GM12872 (cell line): ENCODE measurements around the gene CHL1.

Experiments
- TF ChIP-seq, protein P1 (sequence below): IDR thresholded peaks from 3 replicates; pipeline ENCODE4 v1.5.1; 2011; ENCODE audit warnings: low read depth, mild to moderate bottlenecking, low read length, moderate library complexity; ENCODE audit not compliant: insufficient read depth

The CHL1 gene

DNA sequence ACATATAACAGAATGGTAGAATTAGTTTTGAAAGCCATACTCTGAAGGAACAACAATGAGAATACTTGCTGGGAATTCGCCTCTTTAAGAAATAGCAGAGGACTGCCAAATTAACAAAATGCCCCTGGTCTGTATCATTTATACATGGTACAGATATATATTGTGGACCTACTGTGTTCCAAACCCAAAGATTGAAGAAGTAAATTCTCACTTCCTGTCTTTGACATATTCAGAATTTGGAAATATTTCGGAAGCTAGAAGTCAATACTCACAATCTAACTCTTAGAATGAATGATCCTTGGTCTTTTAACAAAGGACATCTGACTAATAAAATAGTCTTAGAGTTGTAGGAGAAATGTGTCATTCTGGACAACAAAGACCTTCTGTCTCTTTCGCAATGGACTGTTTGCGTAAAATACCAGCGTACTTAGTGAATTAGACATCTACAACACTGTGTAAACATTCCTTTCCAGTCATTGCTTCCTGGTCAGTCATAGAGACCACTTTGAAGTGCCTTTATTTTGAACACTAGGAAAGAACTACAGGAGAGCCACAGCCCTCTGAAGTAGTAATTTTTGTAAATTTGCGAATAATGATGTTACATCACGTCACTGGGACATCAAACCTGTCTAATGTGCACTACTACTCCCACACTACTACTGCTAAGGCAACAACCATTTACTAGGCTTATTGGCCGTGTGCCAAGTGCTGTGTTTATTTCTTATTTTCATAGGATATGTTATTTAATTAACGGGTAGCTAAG lies 68.0 kb downstream of the CHL1 start:
- TF ChIP-seq, protein P1, sequence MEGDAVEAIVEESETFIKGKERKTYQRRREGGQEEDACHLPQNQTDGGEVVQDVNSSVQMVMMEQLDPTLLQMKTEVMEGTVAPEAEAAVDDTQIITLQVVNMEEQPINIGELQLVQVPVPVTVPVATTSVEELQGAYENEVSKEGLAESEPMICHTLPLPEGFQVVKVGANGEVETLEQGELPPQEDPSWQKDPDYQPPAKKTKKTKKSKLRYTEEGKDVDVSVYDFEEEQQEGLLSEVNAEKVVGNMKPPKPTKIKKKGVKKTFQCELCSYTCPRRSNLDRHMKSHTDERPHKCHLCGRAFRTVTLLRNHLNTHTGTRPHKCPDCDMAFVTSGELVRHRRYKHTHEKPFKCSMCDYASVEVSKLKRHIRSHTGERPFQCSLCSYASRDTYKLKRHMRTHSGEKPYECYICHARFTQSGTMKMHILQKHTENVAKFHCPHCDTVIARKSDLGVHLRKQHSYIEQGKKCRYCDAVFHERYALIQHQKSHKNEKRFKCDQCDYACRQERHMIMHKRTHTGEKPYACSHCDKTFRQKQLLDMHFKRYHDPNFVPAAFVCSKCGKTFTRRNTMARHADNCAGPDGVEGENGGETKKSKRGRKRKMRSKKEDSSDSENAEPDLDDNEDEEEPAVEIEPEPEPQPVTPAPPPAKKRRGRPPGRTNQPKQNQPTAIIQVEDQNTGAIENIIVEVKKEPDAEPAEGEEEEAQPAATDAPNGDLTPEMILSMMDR = no peak

DNA sequence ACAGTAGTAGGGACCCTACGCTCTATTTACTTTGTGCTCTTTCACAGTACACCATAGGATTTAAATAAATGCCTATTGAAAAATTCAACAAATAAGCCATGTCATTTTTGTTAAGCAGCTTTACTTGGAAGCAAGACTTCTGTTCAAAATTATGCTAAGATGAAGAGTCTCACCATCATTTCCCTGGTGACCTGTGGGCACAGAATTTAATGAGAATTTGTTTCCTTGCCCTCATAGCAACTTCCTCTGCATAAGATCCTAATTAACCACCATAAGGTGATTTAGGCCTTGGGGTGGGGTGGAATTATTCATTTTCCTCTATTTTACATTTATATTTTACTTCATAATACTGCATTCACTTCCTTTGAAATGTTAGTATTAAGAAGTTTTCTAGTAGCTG lies 70.5 kb downstream of the CHL1 start:
- TF ChIP-seq, protein P1 = no peak

DNA sequence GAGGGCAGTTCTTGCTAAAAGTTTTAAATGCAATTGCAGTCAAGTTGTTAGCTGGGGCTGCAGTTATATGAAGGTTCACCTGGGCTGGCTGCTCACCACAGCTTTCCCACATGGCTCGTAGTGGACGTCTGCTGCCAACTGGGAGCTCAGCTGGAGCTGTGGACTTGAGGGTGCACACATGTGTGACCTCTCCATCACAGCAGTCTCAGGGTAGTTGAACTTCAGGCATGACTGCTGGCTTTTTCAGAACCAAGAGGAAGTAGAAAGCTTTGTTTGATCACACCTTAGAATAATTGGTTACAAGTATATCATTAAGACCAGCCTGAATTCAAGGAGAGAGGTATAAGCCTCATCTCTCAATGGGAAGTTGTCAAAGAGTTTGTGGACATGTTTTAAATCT lies 74.1 kb downstream of the CHL1 start:
- TF ChIP-seq, protein P1 = no peak

DNA sequence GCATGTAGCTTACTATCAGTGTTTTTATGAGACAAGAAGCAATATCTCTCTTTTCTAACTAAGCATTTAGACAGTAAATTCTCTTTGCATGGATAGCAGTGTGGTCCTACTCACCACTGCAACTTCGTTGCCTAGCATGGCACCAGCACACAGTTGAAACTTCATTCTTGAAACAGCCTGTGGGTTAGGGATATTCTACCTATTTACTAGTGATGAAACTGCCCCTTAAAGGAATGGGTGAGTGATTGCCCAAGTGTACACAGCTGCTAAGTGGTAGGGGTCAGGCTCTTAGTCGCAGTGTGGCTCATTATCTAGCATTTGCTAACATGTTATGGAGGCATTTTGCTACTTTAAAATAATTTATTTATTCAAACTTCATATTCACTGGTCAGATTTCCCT lies 78.4 kb downstream of the CHL1 start:
- TF ChIP-seq, protein P1 = no peak

GRCh38 chr3:277873-278272 lies 81.3 kb downstream of the CHL1 start:
- TF ChIP-seq, protein P1 = no peak

GRCh38 chr3:278300-279064 lies 81.9 kb downstream of the CHL1 start:
- TF ChIP-seq, protein P1 = no peak

DNA sequence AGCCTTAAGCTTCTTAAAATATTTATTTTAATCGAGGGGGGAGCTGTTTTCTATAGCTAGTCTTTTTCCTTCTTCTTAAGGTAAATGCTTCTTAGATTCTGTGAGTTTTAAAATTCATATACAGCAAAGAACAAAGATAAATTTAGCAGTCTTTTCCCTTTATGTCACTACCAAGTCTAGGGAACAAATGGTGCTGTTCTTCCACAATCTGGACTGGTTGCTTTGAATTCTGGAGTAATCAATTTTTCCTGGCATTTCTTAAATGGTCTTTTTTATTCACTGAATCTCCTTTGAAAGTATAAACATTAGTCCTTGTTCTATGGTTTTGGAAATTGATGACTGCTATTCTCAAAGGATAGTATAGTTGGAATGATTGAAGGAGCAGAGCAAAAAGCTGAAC lies 82.8 kb downstream of the CHL1 start:
- TF ChIP-seq, protein P1 = no peak
